Measurements from ENCODE around the gene CDKN2B. TPM values are rescaled to one million over a fixed set of nuclear protein-coding genes. Genes with fewer than 3 reads are reported as not detected.
"Not testable (repeated sequence)": the region's sequence is repeated elsewhere in the genome, so short reads cannot be mapped to it uniquely, and the experiment has no call there.

The CDKN2B gene
- total RNA-seq (2014; rRNA removed; shearing (Covaris generic)) (2.0 TPM in 2 replicates), total RNA-seq (2022) (3.7 and 4.7 TPM in 2 replicates), Bru-seq, nascent RNA (percentile 44 among the genes with signal in this experiment), BruChase-seq, experiment 1, labeled RNA remaining after a 6-hour chase (percentile 39 among the genes with signal in this experiment), BruChase-seq, experiment 2, labeled RNA remaining after a 2-hour chase (percentile 51 among the genes with signal in this experiment)
- long read RNA-seq, transcript CDKN2B-201 (2 exons, 3,911 nt): major isoform, 7 of 8 reads
- long read RNA-seq, partial matches to known transcripts: 0 of 8 reads
- long read RNA-seq, other reads (novel, unspliced or antisense): 1 of 8 reads

DNA sequence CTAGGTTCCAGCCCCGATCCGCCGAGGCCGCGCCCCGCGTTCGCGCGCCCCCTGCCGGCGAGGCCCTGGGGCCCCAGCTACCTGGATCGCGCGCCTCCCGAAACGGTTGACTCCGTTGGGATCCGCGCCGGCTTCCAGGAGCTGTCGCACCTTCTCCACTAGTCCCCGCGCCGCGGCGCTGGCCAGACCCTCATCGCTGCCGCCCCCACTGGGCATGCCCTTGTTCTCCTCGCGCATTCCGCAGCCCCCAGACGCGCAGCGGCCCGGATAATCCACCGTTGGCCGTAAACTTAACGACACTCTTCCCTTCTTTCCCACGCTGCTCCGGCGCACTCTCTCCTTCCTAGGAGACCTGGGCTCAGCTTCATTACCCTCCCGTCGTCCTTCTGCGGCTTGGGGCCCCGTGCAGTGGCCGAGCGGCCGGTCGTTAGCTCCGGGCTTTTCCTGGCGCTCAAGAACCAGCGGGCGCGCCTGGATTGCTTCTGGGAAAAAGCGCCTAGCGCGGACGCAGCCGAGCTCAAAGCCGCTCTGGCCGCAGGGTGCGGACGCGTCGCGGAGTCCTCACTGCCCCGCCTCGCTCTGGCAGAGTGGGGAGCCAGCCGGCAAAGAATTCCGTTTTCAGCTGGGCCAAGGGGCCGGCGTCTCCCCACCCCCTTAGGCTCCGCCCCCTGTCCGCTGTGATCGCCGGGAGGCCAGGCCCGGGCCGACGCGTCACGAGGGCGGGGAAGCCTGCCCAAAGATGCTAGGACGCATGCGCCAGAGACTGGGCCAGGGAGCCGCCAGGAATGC is at the start of gene CDKN2B:
Gene CDKN2B (minus strand): TSS at position 589 of the 789 bp plus-strand sequence. CDS start 352 bp downstream, at position 237.
- no peak within 1 kb of the TSS for H3K27ac ChIP-seq (ENCODE audit: low read depth, low read length, poor library complexity, severe bottlenecking)
- H3K9me2 ChIP-seq (ENCODE audit: insufficient read depth, low read length): no peaks in the 10 kb centered on the region
- BruUV-seq (replicated peaks): no TSS peak
- peaks cover 42% of the 10 kb centered on the region; the same call in 1 of the 2 replicates for H3K79me2 ChIP-seq (ENCODE audit: insufficient read depth, low read depth, low read length)
- intact Hi-C loops (cut with micrococcal nuclease; ENCODE audit: unreplicated experiment): loop anchor here (1.0 kb wide), 2 partner anchors 13 to 196 kb away; no protein-coding TSS in a partner anchor
- H3K36me3 ChIP-seq (ENCODE audit: insufficient read depth, low read length): peaks cover 26% of the 10 kb centered on the region
- 0 out of 2 replicates have a peak, but pooled peaks cover 13% of the 10 kb centered on the region for H4K20me1 ChIP-seq (ENCODE audit: insufficient read depth, low read length)
- ChIA-PET CTCF (ENCODE audit: unreplicated experiment) (interaction anchor here (0.7 to 0.9 kb wide), 3 partner anchors 13 to 28 kb away, joined by 3 to 4 read pairs (median 4); partner anchors contain the start of genes CDKN2A and CDKN2B-AS1), POLR2A (interaction anchor here (0.6 to 3.7 kb wide), 20 partner anchors 9 to 1081 kb away, joined by 3 to 34 read pairs (median 4); partner anchors contain the start of genes CDKN2A and CDKN2B-AS1)
- H2AFZ ChIP-seq (ENCODE audit: low read length): peak within 1 kb of the TSS; percentile 74; the same call in 1 of the 2 replicates
- no peak for TF ChIP-seq EZH2phosphoT487 (IDR thresholded peaks at IDR 0.05; ENCODE audit: borderline replicate concordance, low read depth, low read length)
- peak; percentile 94 for TF ChIP-seq CTCF (conservative IDR thresholded peaks at IDR 0.05; ENCODE audit: low read length)
- H3K9me3 ChIP-seq (ENCODE audit: low read length): no peaks in the 10 kb centered on the region
- DNase-seq (ENCODE audit: low spot score): peak; percentile 90
- peaks cover 42% of the 10 kb centered on the region for H3K4me1 ChIP-seq (ENCODE audit: insufficient read depth, low read length, poor library complexity, severe bottlenecking)
- H3K4me3 ChIP-seq (ENCODE audit: low read depth, low read length, poor library complexity, severe bottlenecking): peak within 1 kb of the TSS; percentile 73
- H3K4me2 ChIP-seq (ENCODE audit: low read length): peak within 1 kb of the TSS; percentile 94

- CTCF ChIA-PET (ENCODE audit: unreplicated experiment); H3K4me3 ChIP-seq (ENCODE audit: low read depth, low read length, poor library complexity, severe bottlenecking): not testable (repeated sequence)
Measured at GRCh38 chr9:22057972-22058371, 48.9 kb upstream of the CDKN2B start.

DNA sequence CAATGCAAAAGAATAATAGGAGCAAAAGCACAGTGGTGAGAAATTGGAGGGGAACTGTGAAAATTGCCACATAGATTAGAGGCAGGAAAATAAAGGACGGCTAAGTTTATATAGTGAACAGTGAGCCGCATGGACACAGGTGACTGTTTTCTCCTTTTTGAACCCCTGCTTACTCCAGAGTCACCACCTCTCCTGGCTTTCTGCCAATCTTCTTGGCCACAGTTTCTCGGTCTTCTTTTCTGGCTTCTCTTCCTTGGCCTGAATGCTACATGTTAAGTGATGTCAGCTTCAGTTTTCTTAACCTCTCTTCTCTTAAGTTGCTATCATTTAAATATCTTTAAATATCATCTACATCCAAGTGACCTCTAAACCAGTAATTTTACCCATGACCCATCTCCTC is 47.3 kb upstream of the CDKN2B start:
- no peak overlapping the region for H3K4me3 ChIP-seq (ENCODE audit: low read depth, low read length, poor library complexity, severe bottlenecking)
- H3K9me3 ChIP-seq (ENCODE audit: low read length): no peaks in the 10 kb centered on the region
- no peak overlapping the region for H3K4me2 ChIP-seq (ENCODE audit: low read length)
- intact Hi-C loops (cut with micrococcal nuclease; ENCODE audit: unreplicated experiment): no loop called here
- no TSS peak for BruUV-seq (replicated peaks)
- H3K79me2 ChIP-seq (ENCODE audit: insufficient read depth, low read depth, low read length): no peaks in the 10 kb centered on the region
- ChIA-PET CTCF (ENCODE audit: unreplicated experiment) (no interaction called here), POLR2A (interaction anchor here (0.6 to 1.4 kb wide), 4 partner anchors 13 to 254 kb away, joined by 3 to 5 read pairs (median 4); partner anchors contain the start of gene MTAP)
- H3K9me2 ChIP-seq (ENCODE audit: insufficient read depth, low read length): no peaks in the 10 kb centered on the region
- H3K36me3 ChIP-seq (ENCODE audit: insufficient read depth, low read length): peaks cover 58% of the 10 kb centered on the region
- H4K20me1 ChIP-seq (ENCODE audit: insufficient read depth, low read length): no peaks in the 10 kb centered on the region
- H3K4me1 ChIP-seq (ENCODE audit: insufficient read depth, low read length, poor library complexity, severe bottlenecking): peaks cover 3% of the 10 kb centered on the region
- no peak for DNase-seq (ENCODE audit: low spot score)
- TF ChIP-seq CTCF (conservative IDR thresholded peaks at IDR 0.05; ENCODE audit: low read length) (no peak), EZH2phosphoT487 (IDR thresholded peaks at IDR 0.05; ENCODE audit: borderline replicate concordance, low read depth, low read length) (no peak)
- H2AFZ ChIP-seq (ENCODE audit: low read length): no peak overlapping the region
- H3K27ac ChIP-seq (ENCODE audit: low read depth, low read length, poor library complexity, severe bottlenecking): no peak overlapping the region

More at GRCh38 chr9:22057972-22058371, 48.9 kb upstream of the CDKN2B start:
- H3K9me2 ChIP-seq (ENCODE audit: insufficient read depth, low read length); H3K27ac ChIP-seq (ENCODE audit: low read depth, low read length, poor library complexity, severe bottlenecking); H3K79me2 ChIP-seq (ENCODE audit: insufficient read depth, low read depth, low read length); H2AFZ ChIP-seq (ENCODE audit: low read length); H3K9me3 ChIP-seq (ENCODE audit: low read length); H3K4me2 ChIP-seq (ENCODE audit: low read length); POLR2A ChIA-PET; DNase-seq (ENCODE audit: low spot score); H3K4me1 ChIP-seq (ENCODE audit: insufficient read depth, low read length, poor library complexity, severe bottlenecking); intact Hi-C loops (cut with micrococcal nuclease; ENCODE audit: unreplicated experiment); H4K20me1 ChIP-seq (ENCODE audit: insufficient read depth, low read length); BruUV-seq (replicated peaks): not testable (repeated sequence)
- H3K36me3 ChIP-seq (ENCODE audit: insufficient read depth, low read length): peaks cover 43% of the 10 kb centered on the region
